ENCODE data around the gene C10orf62.

- no peak for TF ChIP-seq SIX5 (IDR thresholded peaks at IDR 0.05; ENCODE audit: low read depth, low read length, severe bottlenecking)
- no peak for TF ChIP-seq POLR2A (IDR thresholded peaks at IDR 0.05; ENCODE audit: low read depth, low read length)
- no peak for TF ChIP-seq CTCF (IDR thresholded peaks at IDR 0.05 in 2 of 3, conservative IDR thresholded peaks at IDR 0.05 in 1 of 3; ENCODE audit: control insufficient read depth in 2 of 3, extremely low read depth in 1 of 3, insufficient read depth in 1 of 3, low read depth in 3 of 3, low read length in 3 of 3)
- no peak for TF ChIP-seq RFX5 (IDR thresholded peaks at IDR 0.05; ENCODE audit: low read depth, low read length)
- TF ChIP-seq, protein P1, sequence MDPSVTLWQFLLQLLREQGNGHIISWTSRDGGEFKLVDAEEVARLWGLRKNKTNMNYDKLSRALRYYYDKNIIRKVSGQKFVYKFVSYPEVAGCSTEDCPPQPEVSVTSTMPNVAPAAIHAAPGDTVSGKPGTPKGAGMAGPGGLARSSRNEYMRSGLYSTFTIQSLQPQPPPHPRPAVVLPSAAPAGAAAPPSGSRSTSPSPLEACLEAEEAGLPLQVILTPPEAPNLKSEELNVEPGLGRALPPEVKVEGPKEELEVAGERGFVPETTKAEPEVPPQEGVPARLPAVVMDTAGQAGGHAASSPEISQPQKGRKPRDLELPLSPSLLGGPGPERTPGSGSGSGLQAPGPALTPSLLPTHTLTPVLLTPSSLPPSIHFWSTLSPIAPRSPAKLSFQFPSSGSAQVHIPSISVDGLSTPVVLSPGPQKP (IDR thresholded peaks at IDR 0.05; ENCODE audit: low read depth, low read length), result no peak
- TF ChIP-seq, protein P2, sequence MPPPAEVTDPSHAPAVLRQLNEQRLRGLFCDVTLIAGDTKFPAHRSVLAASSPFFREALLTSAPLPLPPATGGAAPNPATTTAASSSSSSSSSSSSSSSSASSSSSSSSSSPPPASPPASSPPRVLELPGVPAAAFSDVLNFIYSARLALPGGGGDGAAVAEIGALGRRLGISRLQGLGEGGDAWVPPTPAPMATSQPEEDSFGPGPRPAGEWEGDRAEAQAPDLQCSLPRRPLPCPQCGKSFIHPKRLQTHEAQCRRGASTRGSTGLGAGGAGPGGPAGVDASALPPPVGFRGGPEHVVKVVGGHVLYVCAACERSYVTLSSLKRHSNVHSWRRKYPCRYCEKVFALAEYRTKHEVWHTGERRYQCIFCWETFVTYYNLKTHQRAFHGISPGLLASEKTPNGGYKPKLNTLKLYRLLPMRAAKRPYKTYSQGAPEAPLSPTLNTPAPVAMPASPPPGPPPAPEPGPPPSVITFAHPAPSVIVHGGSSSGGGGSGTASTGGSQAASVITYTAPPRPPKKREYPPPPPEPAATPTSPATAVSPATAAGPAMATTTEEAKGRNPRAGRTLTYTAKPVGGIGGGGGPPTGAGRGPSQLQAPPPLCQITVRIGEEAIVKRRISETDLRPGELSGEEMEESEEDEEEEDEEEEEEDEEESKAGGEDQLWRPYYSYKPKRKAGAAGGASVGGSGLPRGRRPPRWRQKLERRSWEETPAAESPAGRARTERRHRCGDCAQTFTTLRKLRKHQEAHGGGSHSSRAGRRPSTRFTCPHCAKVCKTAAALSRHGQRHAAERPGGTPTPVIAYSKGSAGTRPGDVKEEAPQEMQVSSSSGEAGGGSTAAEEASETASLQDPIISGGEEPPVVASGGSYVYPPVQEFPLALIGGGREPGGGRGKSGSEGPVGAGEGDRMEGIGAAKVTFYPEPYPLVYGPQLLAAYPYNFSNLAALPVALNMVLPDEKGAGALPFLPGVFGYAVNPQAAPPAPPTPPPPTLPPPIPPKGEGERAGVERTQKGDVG (CRISPR knock-in tag; IDR thresholded peaks at IDR 0.05), result no peak
- no peak for TF ChIP-seq ZNF24 (IDR thresholded peaks at IDR 0.05)
- no peak for TF ChIP-seq CHD2 (IDR thresholded peaks at IDR 0.05; ENCODE audit: borderline replicate concordance, low read depth, low read length)
- no peak for TF ChIP-seq ZBTB40 (IDR thresholded peaks at IDR 0.05; ENCODE audit: borderline replicate concordance)
- no peak for TF ChIP-seq ZNF274 (IDR thresholded peaks at IDR 0.05; ENCODE audit: insufficient read depth, insufficient read length)
- TF ChIP-seq, protein P3, sequence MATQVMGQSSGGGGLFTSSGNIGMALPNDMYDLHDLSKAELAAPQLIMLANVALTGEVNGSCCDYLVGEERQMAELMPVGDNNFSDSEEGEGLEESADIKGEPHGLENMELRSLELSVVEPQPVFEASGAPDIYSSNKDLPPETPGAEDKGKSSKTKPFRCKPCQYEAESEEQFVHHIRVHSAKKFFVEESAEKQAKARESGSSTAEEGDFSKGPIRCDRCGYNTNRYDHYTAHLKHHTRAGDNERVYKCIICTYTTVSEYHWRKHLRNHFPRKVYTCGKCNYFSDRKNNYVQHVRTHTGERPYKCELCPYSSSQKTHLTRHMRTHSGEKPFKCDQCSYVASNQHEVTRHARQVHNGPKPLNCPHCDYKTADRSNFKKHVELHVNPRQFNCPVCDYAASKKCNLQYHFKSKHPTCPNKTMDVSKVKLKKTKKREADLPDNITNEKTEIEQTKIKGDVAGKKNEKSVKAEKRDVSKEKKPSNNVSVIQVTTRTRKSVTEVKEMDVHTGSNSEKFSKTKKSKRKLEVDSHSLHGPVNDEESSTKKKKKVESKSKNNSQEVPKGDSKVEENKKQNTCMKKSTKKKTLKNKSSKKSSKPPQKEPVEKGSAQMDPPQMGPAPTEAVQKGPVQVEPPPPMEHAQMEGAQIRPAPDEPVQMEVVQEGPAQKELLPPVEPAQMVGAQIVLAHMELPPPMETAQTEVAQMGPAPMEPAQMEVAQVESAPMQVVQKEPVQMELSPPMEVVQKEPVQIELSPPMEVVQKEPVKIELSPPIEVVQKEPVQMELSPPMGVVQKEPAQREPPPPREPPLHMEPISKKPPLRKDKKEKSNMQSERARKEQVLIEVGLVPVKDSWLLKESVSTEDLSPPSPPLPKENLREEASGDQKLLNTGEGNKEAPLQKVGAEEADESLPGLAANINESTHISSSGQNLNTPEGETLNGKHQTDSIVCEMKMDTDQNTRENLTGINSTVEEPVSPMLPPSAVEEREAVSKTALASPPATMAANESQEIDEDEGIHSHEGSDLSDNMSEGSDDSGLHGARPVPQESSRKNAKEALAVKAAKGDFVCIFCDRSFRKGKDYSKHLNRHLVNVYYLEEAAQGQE (IDR thresholded peaks at IDR 0.05; ENCODE audit: low read depth, low read length), result no peak
- no peak for TF ChIP-seq SIN3A (IDR thresholded peaks at IDR 0.05; ENCODE audit: low read depth, low read length)
Measured at GRCh38 chr10:97599272-97599619, 9.7 kb downstream of the C10orf62 start.
